Smooth muscle cell (in vitro differentiated cells): ENCODE data around the gene ATG5. TPM values are rescaled to one million over a fixed set of nuclear protein-coding genes. Genes with fewer than 3 reads are reported as not detected.
"Not testable (repeated sequence)": the region's sequence is repeated elsewhere in the genome, so short reads cannot be mapped to it uniquely, and the experiment has no call there.

Experiments used
- DNase-seq: peaks from one replicate; lab custom pipeline; 2025; ENCODE audit not compliant: unreplicated experiment; lab: John Stamatoyannopoulos, UW
- H2AFZ ChIP-seq: fragments of 200-600 bp; sonication (generic); 2 replicates; pipeline ENCODE4 v1.6.0; 2016; ENCODE audit warnings: antibody characterized with exemption, low read depth, mild to moderate bottlenecking
- H3F3A ChIP-seq: fragments of 200-600 bp; sonication (generic); 2 replicates; pipeline ENCODE4 v1.6.0; 2017; ENCODE audit warnings: antibody characterized with exemption, low read depth
- H3K27ac ChIP-seq: fragments of 200-600 bp; sonication (generic); 2 replicates; pipeline ENCODE4 v1.5.1; 2016; ENCODE audit warnings: low read depth, mild to moderate bottlenecking
- H3K27me3 ChIP-seq: fragments of 200-600 bp; sonication (generic); 2 replicates; pipeline ENCODE4 v1.6.1; 2016; ENCODE audit warnings: low read depth, mild to moderate bottlenecking
- H3K36me3 ChIP-seq: fragments of 200-600 bp; sonication (generic); 2 replicates; pipeline ENCODE4 v1.5.1; 2016; ENCODE audit warnings: low read depth
- H3K4me1 ChIP-seq: fragments of 200-600 bp; sonication (generic); 2 replicates; pipeline ENCODE4 v1.5.1; 2016; ENCODE audit warnings: low read depth
- H3K4me2 ChIP-seq: fragments of 200-600 bp; sonication (generic); 2 replicates; pipeline ENCODE4 v1.6.0; 2016; ENCODE audit warnings: mild to moderate bottlenecking
- H3K4me3 ChIP-seq: fragments of 200-600 bp; sonication (generic); 2 replicates; pipeline ENCODE4 v1.5.1; 2016; ENCODE audit warnings: mild to moderate bottlenecking
- H3K79me2 ChIP-seq: fragments of 200-600 bp; sonication (generic); 2 replicates; pipeline ENCODE4 v1.6.0; 2016; ENCODE audit warnings: low read depth, mild to moderate bottlenecking
- H3K9ac ChIP-seq: fragments of 200-600 bp; sonication (generic); 2 replicates; pipeline ENCODE4 v1.6.0; 2016; ENCODE audit warnings: low read depth
- H3K9me3 ChIP-seq: fragments of 200-600 bp; sonication (generic); replicated peaks from 2 replicates; pipeline ENCODE4 v1.5.1; 2016; ENCODE audit warnings: low read depth
- H4K20me1 ChIP-seq: fragments of 200-600 bp; sonication (generic); 2 replicates; pipeline ENCODE4 v1.6.0; 2016; ENCODE audit warnings: low read depth
- whole genome bisulfite sequencing: methylation state at CpG from one replicate; pipeline ENCODE4 v1.1.7; 2016; ENCODE audit warnings: low lambda C conversion rate; 5-methylcytosine and 5-hydroxymethylcytosine counted together
- polyA plus RNA-seq: library from polyadenylated mRNA; unstranded; fragments of >200 nt; fragmentation: Nextera tagmentation; extraction: Ambion mirVana; gene quantifications from 2 replicates; pipeline ENCODE4 v1.2.1, GENCODE V29; 2016
- total RNA-seq: library from RNA; depleted of rRNA; stranded (reverse); fragments of >200 nt; gene quantifications from 2 replicates; pipeline ENCODE4 v1.2.3, GENCODE V29; 2014
- TF ChIP-seq, protein P1 (sequence below): fragments of 200-600 bp; sonication (generic); IDR thresholded peaks from 2 replicates; pipeline ENCODE4 v1.5.1; 2017; ENCODE audit warnings: borderline replicate concordance, mild to moderate bottlenecking, antibody characterized with exemption; ENCODE audit not compliant: insufficient read depth, poor library complexity, severe bottlenecking

ATG5 gene
- total and polyA plus RNA-seq, 2 experiments from 2014 or later = 33.7 to 34.4 TPM

- H3K4me1 ChIP-seq = peaks cover 7% of the 10 kb centered on the region
- no peaks in the 10 kb centered on the region for H4K20me1 ChIP-seq
- H3K27ac ChIP-seq = no peak overlapping the region
- H3K79me2 ChIP-seq = no peaks in the 10 kb centered on the region
- H3F3A ChIP-seq = no peaks in the 10 kb centered on the region
- H3K9ac ChIP-seq = no peak overlapping the region
- H3K4me3 ChIP-seq = no peak overlapping the region
- TF ChIP-seq, protein P1, sequence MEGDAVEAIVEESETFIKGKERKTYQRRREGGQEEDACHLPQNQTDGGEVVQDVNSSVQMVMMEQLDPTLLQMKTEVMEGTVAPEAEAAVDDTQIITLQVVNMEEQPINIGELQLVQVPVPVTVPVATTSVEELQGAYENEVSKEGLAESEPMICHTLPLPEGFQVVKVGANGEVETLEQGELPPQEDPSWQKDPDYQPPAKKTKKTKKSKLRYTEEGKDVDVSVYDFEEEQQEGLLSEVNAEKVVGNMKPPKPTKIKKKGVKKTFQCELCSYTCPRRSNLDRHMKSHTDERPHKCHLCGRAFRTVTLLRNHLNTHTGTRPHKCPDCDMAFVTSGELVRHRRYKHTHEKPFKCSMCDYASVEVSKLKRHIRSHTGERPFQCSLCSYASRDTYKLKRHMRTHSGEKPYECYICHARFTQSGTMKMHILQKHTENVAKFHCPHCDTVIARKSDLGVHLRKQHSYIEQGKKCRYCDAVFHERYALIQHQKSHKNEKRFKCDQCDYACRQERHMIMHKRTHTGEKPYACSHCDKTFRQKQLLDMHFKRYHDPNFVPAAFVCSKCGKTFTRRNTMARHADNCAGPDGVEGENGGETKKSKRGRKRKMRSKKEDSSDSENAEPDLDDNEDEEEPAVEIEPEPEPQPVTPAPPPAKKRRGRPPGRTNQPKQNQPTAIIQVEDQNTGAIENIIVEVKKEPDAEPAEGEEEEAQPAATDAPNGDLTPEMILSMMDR = no peak
- H3K4me2 ChIP-seq = no peak overlapping the region
- H2AFZ ChIP-seq = no peak overlapping the region
- H3K9me3 ChIP-seq = no peaks in the 10 kb centered on the region
- no peaks in the 10 kb centered on the region for H3K36me3 ChIP-seq
- WGBS = 94% methylated on average over 8 of the region's 8 CpGs
- H3K27me3 ChIP-seq = no peaks in the 10 kb centered on the region
- DNase-seq = no peak
Measured at GRCh38 chr6:106154326-106154725, 171.2 kb downstream of the ATG5 start.

DNA sequence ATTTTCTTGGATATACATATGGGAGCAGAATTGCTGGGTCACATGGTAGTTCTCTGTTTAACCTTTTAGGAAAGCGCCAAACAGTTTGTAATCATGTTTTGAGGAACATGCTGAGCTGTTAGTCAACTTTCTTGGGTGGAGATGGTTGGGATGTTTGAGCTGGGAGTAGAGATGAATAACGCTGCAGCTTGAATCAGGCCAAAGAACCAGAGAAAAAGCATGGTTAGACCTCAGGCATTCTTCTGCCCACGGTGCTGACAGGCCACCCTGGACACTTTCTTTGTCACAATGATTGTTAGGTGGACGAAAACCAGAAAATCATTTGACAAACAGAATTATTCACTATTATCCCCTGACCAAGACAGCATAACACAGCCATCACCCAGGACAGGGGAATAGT is 172.6 kb downstream of the ATG5 start:
- TF ChIP-seq, protein P1 = no peak

GRCh38 chr6:106152476-106152875 is 173.1 kb downstream of the ATG5 start:
- not testable (repeated sequence) for H3K36me3 ChIP-seq, H3K4me2 ChIP-seq, H2AFZ ChIP-seq, H3F3A ChIP-seq, H3K4me3 ChIP-seq, H3K4me1 ChIP-seq, H3K9ac ChIP-seq, H4K20me1 ChIP-seq, H3K79me2 ChIP-seq, H3K27ac ChIP-seq, DNase-seq, H3K9me3 ChIP-seq, H3K27me3 ChIP-seq
- WGBS = 87% methylated on average over 3 of the region's 3 CpGs

More for the DNA sequence above, 172.6 kb downstream of the ATG5 start:
- Histone ChIP-seq H3F3A (no peaks in the 10 kb centered on the region), H2AFZ (no peak overlapping the region), H3K4me2 (no peak overlapping the region), H3K79me2 (no peaks in the 10 kb centered on the region), H3K36me3 (no peaks in the 10 kb centered on the region), H3K4me1 (peaks cover 7% of the 10 kb centered on the region), H3K4me3 (no peak overlapping the region), H3K27ac (no peak overlapping the region), H4K20me1 (no peaks in the 10 kb centered on the region), H3K27me3 (no peaks in the 10 kb centered on the region), H3K9me3 (no peaks in the 10 kb centered on the region), H3K9ac (no peak overlapping the region)
- DNase-seq = no peak
- WGBS = 63% methylated on average over 4 of the region's 4 CpGs

GRCh38 chr6:106149472-106150069 is 176.0 kb downstream of the ATG5 start:
- 89% methylated on average over 1 of the region's 1 CpG for WGBS
- Histone ChIP-seq H4K20me1 (no peaks in the 10 kb centered on the region), H3K36me3 (no peaks in the 10 kb centered on the region), H3K27me3 (no peaks in the 10 kb centered on the region), H3F3A (no peaks in the 10 kb centered on the region), H3K9me3 (no peaks in the 10 kb centered on the region), H3K79me2 (no peaks in the 10 kb centered on the region), H3K9ac (no peak overlapping the region), H3K4me1 (no peaks in the 10 kb centered on the region), H2AFZ (no peak overlapping the region), H3K4me2 (no peak overlapping the region), H3K27ac (no peak overlapping the region), H3K4me3 (no peak overlapping the region)
- DNase-seq = no peak
- TF ChIP-seq, protein P1 = no peak
